Mucosa of rectum (tissue), 2 donors: ENCODE results near the gene MBD5.

ENCODE experiments used
- H3K27ac ChIP-seq, 2 donors: one replicate each; pipeline ENCODE4 v1.7.0; 2013; ENCODE audit warnings: inconsistent platforms in 2 of 2, low read depth in 2 of 2, low read length in 2 of 2
- H3K27me3 ChIP-seq, 2 donors: one replicate each; pipeline ENCODE4 v1.7.0; 2013; ENCODE audit warnings: low read length in 2 of 2; ENCODE audit not compliant: control insufficient read depth in 2 of 2, insufficient read depth in 2 of 2
- H3K36me3 ChIP-seq, 2 donors: one replicate each; pipeline ENCODE4 v1.7.0; 2013; ENCODE audit warnings: low read length in 2 of 2; ENCODE audit not compliant: control insufficient read depth in 2 of 2, insufficient read depth in 2 of 2
- H3K4me1 ChIP-seq, 2 donors: one replicate each; pipeline ENCODE4 v1.7.0; 2013; ENCODE audit warnings: low read length in 2 of 2, mild to moderate bottlenecking in 1 of 2; ENCODE audit not compliant: control insufficient read depth in 2 of 2, insufficient read depth in 2 of 2
- H3K4me3 ChIP-seq, 2 donors: one replicate each; pipeline ENCODE4 v1.7.0; 2013; ENCODE audit warnings: low read length in 2 of 2
- H3K9ac ChIP-seq, 2 donors: one replicate each; pipeline ENCODE4 v1.7.0; 2013; ENCODE audit warnings: low read length in 2 of 2, low read depth in 1 of 2, mild to moderate bottlenecking in 1 of 2
- H3K9me3 ChIP-seq, 2 donors: one replicate each; pipeline ENCODE4 v1.7.0; 2013; ENCODE audit warnings: low read length in 2 of 2; ENCODE audit not compliant: control insufficient read depth in 2 of 2
- donor health status: healthy.
- donor health status: Normal muscosa, but diverticular disease.

Gene MBD5

GRCh38 chr2:148527488-148528340, 506.8 kb downstream of the MBD5 start:
- Histone ChIP-seq H3K36me3 (no peaks in the 10 kb centered on the region), H3K27ac (no peak overlapping the region), H3K27me3 (no peaks in the 10 kb centered on the region)

GRCh38 chr2:148528356-148529064, 507.6 kb downstream of the MBD5 start:
- H3K27ac ChIP-seq, result no peak overlapping the region
- H3K9me3 ChIP-seq, result no peaks in the 10 kb centered on the region
- no peaks in the 10 kb centered on the region for H3K36me3 ChIP-seq
- H3K4me3 ChIP-seq, result no peak overlapping the region
- no peaks in the 10 kb centered on the region for H3K27me3 ChIP-seq
- no peaks in the 10 kb centered on the region for H3K4me1 ChIP-seq
- H3K9ac ChIP-seq, result no peak overlapping the region

More at GRCh38 chr2:148527488-148528340, 506.8 kb downstream of the MBD5 start:
- Histone ChIP-seq H3K4me1 (no peaks in the 10 kb centered on the region), H3K9me3 (no peaks in the 10 kb centered on the region), H3K9ac (no peak overlapping the region), H3K4me3 (no peak overlapping the region)

- no peak overlapping the region for H3K4me3 ChIP-seq
- no peaks in the 10 kb centered on the region for H3K27me3 ChIP-seq
- H3K9me3 ChIP-seq, result no peaks in the 10 kb centered on the region
- H3K27ac ChIP-seq, result no peak overlapping the region
- H3K9ac ChIP-seq, result no peak overlapping the region
- H3K4me1 ChIP-seq, result no peaks in the 10 kb centered on the region
- no peaks in the 10 kb centered on the region for H3K36me3 ChIP-seq
Measured at GRCh38 chr2:148529745-148530144, 508.9 kb downstream of the MBD5 start.

GRCh38 chr2:148530350-148530749, 509.5 kb downstream of the MBD5 start:
- Histone ChIP-seq H3K36me3 (no peaks in the 10 kb centered on the region), H3K4me1 (no peaks in the 10 kb centered on the region)

GRCh38 chr2:148531235-148531634, 510.3 kb downstream of the MBD5 start:
- no peaks in the 10 kb centered on the region for H3K27me3 ChIP-seq
- H3K9ac ChIP-seq, result no peak overlapping the region
- H3K4me3 ChIP-seq, result no peak overlapping the region
- no peak overlapping the region for H3K27ac ChIP-seq
- no peaks in the 10 kb centered on the region for H3K36me3 ChIP-seq
- H3K9me3 ChIP-seq, result no peaks in the 10 kb centered on the region
- no peaks in the 10 kb centered on the region for H3K4me1 ChIP-seq

More at GRCh38 chr2:148530350-148530749, 509.5 kb downstream of the MBD5 start:
- Histone ChIP-seq H3K9ac (no peak overlapping the region), H3K9me3 (no peaks in the 10 kb centered on the region), H3K4me3 (no peak overlapping the region), H3K27me3 (no peaks in the 10 kb centered on the region), H3K27ac (no peak overlapping the region)

- Histone ChIP-seq H3K36me3 (no peaks in the 10 kb centered on the region), H3K27me3 (no peaks in the 10 kb centered on the region), H3K4me1 (no peaks in the 10 kb centered on the region), H3K4me3 (no peak overlapping the region), H3K9me3 (no peaks in the 10 kb centered on the region), H3K27ac (no peak overlapping the region), H3K9ac (no peak overlapping the region)
Measured at GRCh38 chr2:148531669-148532428, 511.0 kb downstream of the MBD5 start.

GRCh38 chr2:148533004-148533403, 512.1 kb downstream of the MBD5 start:
- no peaks in the 10 kb centered on the region for H3K4me1 ChIP-seq
- no peaks in the 10 kb centered on the region for H3K36me3 ChIP-seq
- H3K9ac ChIP-seq, result no peak overlapping the region
- H3K27me3 ChIP-seq, result no peaks in the 10 kb centered on the region
- no peaks in the 10 kb centered on the region for H3K9me3 ChIP-seq
- no peak overlapping the region for H3K4me3 ChIP-seq
- H3K27ac ChIP-seq, result no peak overlapping the region

- no peak overlapping the region for H3K4me3 ChIP-seq
- H3K27ac ChIP-seq, result no peak overlapping the region
- H3K9ac ChIP-seq, result no peak overlapping the region
- H3K4me1 ChIP-seq, result no peaks in the 10 kb centered on the region
- H3K36me3 ChIP-seq, result no peaks in the 10 kb centered on the region
- H3K27me3 ChIP-seq, result no peaks in the 10 kb centered on the region
- no peaks in the 10 kb centered on the region for H3K9me3 ChIP-seq
Measured at GRCh38 chr2:148533685-148534084, 512.8 kb downstream of the MBD5 start.

GRCh38 chr2:148534416-148535204, 513.7 kb downstream of the MBD5 start:
- no peak overlapping the region for H3K27ac ChIP-seq
- H3K9me3 ChIP-seq, result no peaks in the 10 kb centered on the region
- no peak overlapping the region for H3K9ac ChIP-seq
- H3K36me3 ChIP-seq, result no peaks in the 10 kb centered on the region
- H3K4me1 ChIP-seq, result no peaks in the 10 kb centered on the region
- no peak overlapping the region for H3K4me3 ChIP-seq
- H3K27me3 ChIP-seq, result no peaks in the 10 kb centered on the region
